Smooth muscle cell (in vitro differentiated cells): ENCODE results near the gene TACR2. TPM values are rescaled to one million over a fixed set of nuclear protein-coding genes. Genes with fewer than 3 reads are reported as not detected.

ENCODE experiments used
- DNase-seq: peaks from one replicate; lab custom pipeline; 2025; ENCODE audit not compliant: unreplicated experiment; lab: John Stamatoyannopoulos, UW
- H2AFZ ChIP-seq: fragments of 200-600 bp; sonication (generic); 2 replicates; pipeline ENCODE4 v1.6.0; 2016; ENCODE audit warnings: antibody characterized with exemption, low read depth, mild to moderate bottlenecking
- H3F3A ChIP-seq: fragments of 200-600 bp; sonication (generic); 2 replicates; pipeline ENCODE4 v1.6.0; 2017; ENCODE audit warnings: antibody characterized with exemption, low read depth
- H3K27ac ChIP-seq: fragments of 200-600 bp; sonication (generic); 2 replicates; pipeline ENCODE4 v1.5.1; 2016; ENCODE audit warnings: low read depth, mild to moderate bottlenecking
- H3K27me3 ChIP-seq: fragments of 200-600 bp; sonication (generic); 2 replicates; pipeline ENCODE4 v1.6.1; 2016; ENCODE audit warnings: low read depth, mild to moderate bottlenecking
- H3K36me3 ChIP-seq: fragments of 200-600 bp; sonication (generic); 2 replicates; pipeline ENCODE4 v1.5.1; 2016; ENCODE audit warnings: low read depth
- H3K4me1 ChIP-seq: fragments of 200-600 bp; sonication (generic); 2 replicates; pipeline ENCODE4 v1.5.1; 2016; ENCODE audit warnings: low read depth
- H3K4me2 ChIP-seq: fragments of 200-600 bp; sonication (generic); 2 replicates; pipeline ENCODE4 v1.6.0; 2016; ENCODE audit warnings: mild to moderate bottlenecking
- H3K4me3 ChIP-seq: fragments of 200-600 bp; sonication (generic); 2 replicates; pipeline ENCODE4 v1.5.1; 2016; ENCODE audit warnings: mild to moderate bottlenecking
- H3K79me2 ChIP-seq: fragments of 200-600 bp; sonication (generic); 2 replicates; pipeline ENCODE4 v1.6.0; 2016; ENCODE audit warnings: low read depth, mild to moderate bottlenecking
- H3K9ac ChIP-seq: fragments of 200-600 bp; sonication (generic); 2 replicates; pipeline ENCODE4 v1.6.0; 2016; ENCODE audit warnings: low read depth
- H3K9me3 ChIP-seq: fragments of 200-600 bp; sonication (generic); replicated peaks from 2 replicates; pipeline ENCODE4 v1.5.1; 2016; ENCODE audit warnings: low read depth
- H4K20me1 ChIP-seq: fragments of 200-600 bp; sonication (generic); 2 replicates; pipeline ENCODE4 v1.6.0; 2016; ENCODE audit warnings: low read depth
- CTCF ChIP-seq: fragments of 200-600 bp; sonication (generic); IDR thresholded peaks from 2 replicates; pipeline ENCODE4 v1.5.1; 2017; ENCODE audit warnings: borderline replicate concordance, mild to moderate bottlenecking, antibody characterized with exemption; ENCODE audit not compliant: insufficient read depth, poor library complexity, severe bottlenecking
- WGBS: methylation state at CpG from one replicate; pipeline ENCODE4 v1.1.7; 2016; ENCODE audit warnings: low lambda C conversion rate; 5-methylcytosine and 5-hydroxymethylcytosine counted together
- polyA plus RNA-seq: library from polyadenylated mRNA; unstranded; fragments of >200 nt; fragmentation: Nextera tagmentation; extraction: Ambion mirVana; gene quantifications from 2 replicates; pipeline ENCODE4 v1.2.1, GENCODE V29; 2016
- total RNA-seq: library from RNA; depleted of rRNA; stranded (reverse); fragments of >200 nt; gene quantifications from 2 replicates; pipeline ENCODE4 v1.2.3, GENCODE V29; 2014

TACR2 gene
- total and polyA plus RNA-seq, 2 experiments from 2014 or later = 0.13 TPM; not detected in 1

- Histone ChIP-seq H3K9me3 (no peaks in the 10 kb centered on the region), H3K4me2 (no peak overlapping the region), H3K9ac (no peak overlapping the region), H3K27ac (peak overlapping the region; percentile 58), H4K20me1 (no peaks in the 10 kb centered on the region), H3K27me3 (no peaks in the 10 kb centered on the region), H2AFZ (no peak overlapping the region), H3K4me3 (no peak overlapping the region), H3K79me2 (no peaks in the 10 kb centered on the region), H3F3A (peaks cover 4% of the 10 kb centered on the region), H3K4me1 (no peaks in the 10 kb centered on the region), H3K36me3 (no peaks in the 10 kb centered on the region)
- no peak for DNase-seq
- no peak for TF ChIP-seq CTCF
- WGBS = 81% methylated on average over 2 of the region's 2 CpGs
These were observed 8.3 kb upstream of the TACR2 start for GRCh38 chr10:69425041-69425440.

- Histone ChIP-seq H3K4me2 (no peak overlapping the region), H3K9me3 (no peaks in the 10 kb centered on the region), H4K20me1 (no peaks in the 10 kb centered on the region), H3K36me3 (no peaks in the 10 kb centered on the region), H2AFZ (no peak overlapping the region), H3K4me3 (no peak overlapping the region), H3K27me3 (no peaks in the 10 kb centered on the region), H3K27ac (no peak overlapping the region), H3K4me1 (no peaks in the 10 kb centered on the region), H3F3A (peaks cover 4% of the 10 kb centered on the region), H3K9ac (no peak overlapping the region), H3K79me2 (no peaks in the 10 kb centered on the region)
- no peak for DNase-seq
- 90% methylated on average over 4 of the region's 4 CpGs for WGBS
- no peak for TF ChIP-seq CTCF
These were observed 6.0 kb upstream of the TACR2 start for GRCh38 chr10:69422676-69423075.

- WGBS = 62% methylated on average over 13 of the region's 13 CpGs
- DNase-seq = no peak
- no peak for TF ChIP-seq CTCF
These were observed 5.0 kb upstream of the TACR2 start for GRCh38 chr10:69421611-69422308.

GRCh38 chr10:69419744-69420126, 3.0 kb upstream of the TACR2 start:
- H2AFZ ChIP-seq = no peak overlapping the region
- H3K4me1 ChIP-seq = no peaks in the 10 kb centered on the region
- no peak overlapping the region for H3K4me3 ChIP-seq
- no peaks in the 10 kb centered on the region for H4K20me1 ChIP-seq
- no peak overlapping the region for H3K9ac ChIP-seq
- H3K36me3 ChIP-seq = no peaks in the 10 kb centered on the region
- H3F3A ChIP-seq = peaks cover 4% of the 10 kb centered on the region
- H3K9me3 ChIP-seq = no peaks in the 10 kb centered on the region
- H3K27ac ChIP-seq = no peak overlapping the region
- 96% methylated on average over 11 of the region's 11 CpGs for WGBS
- no peaks in the 10 kb centered on the region for H3K79me2 ChIP-seq
- DNase-seq = no peak
- no peaks in the 10 kb centered on the region for H3K27me3 ChIP-seq
- TF ChIP-seq CTCF = no peak
- H3K4me2 ChIP-seq = no peak overlapping the region

More at GRCh38 chr10:69421611-69422308, 5.0 kb upstream of the TACR2 start:
- Histone ChIP-seq H3K9ac (no peak overlapping the region), H3K27ac (no peak overlapping the region), H3K27me3 (no peaks in the 10 kb centered on the region), H4K20me1 (no peaks in the 10 kb centered on the region), H3K4me2 (no peak overlapping the region), H3K4me1 (no peaks in the 10 kb centered on the region), H3F3A (peaks cover 4% of the 10 kb centered on the region), H2AFZ (no peak overlapping the region), H3K9me3 (no peaks in the 10 kb centered on the region), H3K4me3 (no peak overlapping the region), H3K36me3 (no peaks in the 10 kb centered on the region), H3K79me2 (no peaks in the 10 kb centered on the region)
